ENCODE results near the gene GLOD5.

GLOD5 gene

GRCh38 chrX:48761674-48762471 lies at the start of gene GLOD5:
TSS of gene GLOD5 (plus strand) at chrX:48761747. CDS start at chrX:48761791, 44 bp downstream.
- no peak for DNase-seq (ENCODE audit: low read depth)

- DNase-seq (ENCODE audit: low read depth) = no peak
Measured at GRCh38 chrX:48711929-48712505, 49.5 kb upstream of the GLOD5 start.

- no peak for DNase-seq (ENCODE audit: low read depth)
Measured at GRCh38 chrX:48713847-48714246, 47.7 kb upstream of the GLOD5 start.

- no peak for DNase-seq (ENCODE audit: low read depth)
Measured at GRCh38 chrX:48714573-48714972, 47.0 kb upstream of the GLOD5 start.

- no peak for DNase-seq (ENCODE audit: low read depth)
Measured at GRCh38 chrX:48715072-48715471, 46.5 kb upstream of the GLOD5 start.

- no peak for DNase-seq (ENCODE audit: low read depth)
Measured at GRCh38 chrX:48715876-48716502, 45.6 kb upstream of the GLOD5 start.

GRCh38 chrX:48719958-48720357 lies 41.6 kb upstream of the GLOD5 start:
- DNase-seq (ENCODE audit: low read depth) = no peak

- DNase-seq (ENCODE audit: low read depth) = no peak
Measured at GRCh38 chrX:48720577-48721250, 40.8 kb upstream of the GLOD5 start.

- DNase-seq (ENCODE audit: low read depth) = no peak
Measured at GRCh38 chrX:48721916-48722315, 39.6 kb upstream of the GLOD5 start.

GRCh38 chrX:48726596-48726995 lies 35.0 kb upstream of the GLOD5 start:
- DNase-seq (ENCODE audit: low read depth) = no peak

GRCh38 chrX:48728653-48729052 lies 32.9 kb upstream of the GLOD5 start:
- DNase-seq (ENCODE audit: low read depth) = no peak

- DNase-seq (ENCODE audit: low read depth) = no peak
Measured at GRCh38 chrX:48736303-48736702, 25.2 kb upstream of the GLOD5 start.

GRCh38 chrX:48736878-48737212 lies 24.7 kb upstream of the GLOD5 start:
- DNase-seq (ENCODE audit: low read depth) = no peak

GRCh38 chrX:48737213-48737938 lies 24.2 kb upstream of the GLOD5 start:
- peak; percentile 70 for DNase-seq (ENCODE audit: low read depth)

GRCh38 chrX:48737940-48738339 lies 23.6 kb upstream of the GLOD5 start:
- DNase-seq (ENCODE audit: low read depth) = no peak

GRCh38 chrX:48741834-48742233 lies 19.7 kb upstream of the GLOD5 start:
- DNase-seq (ENCODE audit: low read depth) = no peak

GRCh38 chrX:48745222-48745621 lies 16.3 kb upstream of the GLOD5 start:
- no peak for DNase-seq (ENCODE audit: low read depth)

GRCh38 chrX:48747415-48748016 lies 14.0 kb upstream of the GLOD5 start:
- no peak for DNase-seq (ENCODE audit: low read depth)

GRCh38 chrX:48749182-48749581 lies 12.4 kb upstream of the GLOD5 start:
- DNase-seq (ENCODE audit: low read depth) = no peak

- no peak for DNase-seq (ENCODE audit: low read depth)
Measured at GRCh38 chrX:48751343-48751742, 10.2 kb upstream of the GLOD5 start.

GRCh38 chrX:48752498-48752897 lies 9.0 kb upstream of the GLOD5 start:
- DNase-seq (ENCODE audit: low read depth) = no peak

All from HS-27A (cell line).